Activated CD4-positive, alpha-beta T cell treated with anti-CD3 and anti-CD28 coated beads, Interleukin-2, amount 10 ng/mL, durations not matched to agents 24 days and 14 days (primary cell): ENCODE measurements around the gene CSNK1D. TPM values are rescaled to one million over a fixed set of nuclear protein-coding genes. Genes with fewer than 3 reads are reported as not detected.

ENCODE experiments used
- total RNA-seq: library from RNA; stranded (reverse); gene quantifications from 2 replicates; pipeline ENCODE4 v1.2.3, GENCODE V29; 2022

Gene CSNK1D
- total RNA-seq, 1 donor from 2014 or later = 146 TPM

Other genes with a start within 250 kb of the CSNK1D start
- gene RAC3, start 242.0 kb downstream of the CSNK1D start, total RNA-seq = 11.5 and 12.1 TPM in 2 replicates
- 128 TPM in 2 replicates for gene DCXR, start 236.0 kb downstream of the CSNK1D start, total RNA-seq
- gene RFNG, start 221.9 kb downstream of the CSNK1D start, total RNA-seq = 21.4 and 30.8 TPM in 2 replicates
- 117 and 118 TPM in 2 replicates for gene GPS1, start 221.8 kb downstream of the CSNK1D start, total RNA-seq
- 230 and 232 TPM in 2 replicates for gene DUS1L, start 207.9 kb downstream of the CSNK1D start, total RNA-seq
- gene FASN, start 175.5 kb downstream of the CSNK1D start, total RNA-seq = 428 and 452 TPM in 2 replicates
- gene CCDC57, start 60.9 kb downstream of the CSNK1D start, total RNA-seq = 56.0 and 58.4 TPM in 2 replicates
- 162 and 171 TPM in 2 replicates for gene SLC16A3, start 44.7 kb downstream of the CSNK1D start, total RNA-seq
- gene CD7, start 43.9 kb upstream of the CSNK1D start, total RNA-seq = 413 and 415 TPM in 2 replicates
- gene SECTM1, start 60.1 kb upstream of the CSNK1D start, total RNA-seq = 4.3 and 4.6 TPM in 2 replicates
- gene TEX19, start 85.5 kb upstream of the CSNK1D start, total RNA-seq = 0.09 TPM in 2 replicates
- 0.14 TPM in 1 of 2 replicates, not detected in the other for gene UTS2R, start 98.1 kb upstream of the CSNK1D start, total RNA-seq
- 33.1 and 36.0 TPM in 2 replicates for gene HEXD, start 144.6 kb upstream of the CSNK1D start, total RNA-seq
- gene OGFOD3, start 144.9 kb upstream of the CSNK1D start, total RNA-seq = 26.7 and 33.0 TPM in 2 replicates
- gene CYBC1, start 177.1 kb upstream of the CSNK1D start, total RNA-seq = 256 and 268 TPM in 2 replicates
- 99.7 and 101 TPM in 2 replicates for gene NARF, start 185.0 kb upstream of the CSNK1D start, total RNA-seq
- 92.6 and 97.4 TPM in 2 replicates for gene FOXK2, start 246.0 kb upstream of the CSNK1D start, total RNA-seq